Trophoblast cell (in vitro differentiated cells and primary cell): ENCODE results near the gene DNAH10.

Experiments used
- DNase-seq, 2 donors: peaks; one replicate each; pipeline ENCODE4 v3.0.0-alpha.2; 2016
- H2AFZ ChIP-seq: 2 replicates; pipeline ENCODE4 v1.6.1; 2013; ENCODE audit warnings: low read length, moderate library complexity, mild to moderate bottlenecking; ENCODE audit not compliant: insufficient read depth, poor library complexity
- H2AK5ac ChIP-seq: 2 replicates; pipeline ENCODE4 v1.6.1; 2013; ENCODE audit warnings: mild to moderate bottlenecking, low read length
- H2BK120ac ChIP-seq: 2 replicates; pipeline ENCODE4 v1.6.1; 2013; ENCODE audit warnings: low read length, mild to moderate bottlenecking, moderate library complexity; ENCODE audit not compliant: insufficient read depth, poor library complexity
- H2BK12ac ChIP-seq: 2 replicates; pipeline ENCODE4 v1.6.1; 2013; ENCODE audit warnings: mild to moderate bottlenecking, low read length, moderate library complexity
- H2BK5ac ChIP-seq: 2 replicates; pipeline ENCODE4 v1.6.1; 2013; ENCODE audit warnings: low read length, low read depth, moderate library complexity, mild to moderate bottlenecking; ENCODE audit not compliant: poor library complexity
- H3K14ac ChIP-seq: 2 replicates; pipeline ENCODE4 v1.6.1; 2013; ENCODE audit warnings: mild to moderate bottlenecking, low read length
- H3K18ac ChIP-seq: 2 replicates; pipeline ENCODE4 v1.6.1; 2013; ENCODE audit warnings: mild to moderate bottlenecking, low read length
- H3K23ac ChIP-seq: 2 replicates; pipeline ENCODE4 v1.6.1; 2013; ENCODE audit warnings: low read length
- H3K27ac ChIP-seq: 2 replicates; pipeline ENCODE4 v1.5.1; 2013; ENCODE audit warnings: low read depth, mild to moderate bottlenecking, inconsistent platforms, low read length, moderate library complexity
- H3K27me3 ChIP-seq: 2 replicates; pipeline ENCODE4 v1.6.1; 2013; ENCODE audit warnings: inconsistent platforms, mild to moderate bottlenecking, low read length, moderate library complexity; ENCODE audit not compliant: insufficient read depth
- H3K36me3 ChIP-seq, 2 experiments: 1 replicate in 1 of 2; 2 replicates in 1 of 2; pipeline ENCODE4 v1.6.1; 2013; ENCODE audit warnings: low read length in 2 of 2, mild to moderate bottlenecking in 2 of 2, moderate library complexity in 1 of 2; ENCODE audit not compliant: insufficient read depth in 2 of 2, control insufficient read depth in 1 of 2
- H3K4ac ChIP-seq: 2 replicates; pipeline ENCODE4 v1.6.1; 2013; ENCODE audit warnings: low read depth, mild to moderate bottlenecking, low read length, moderate library complexity
- H3K4me1 ChIP-seq, 2 experiments: 1 replicate in 1 of 2; 2 replicates in 1 of 2; pipeline ENCODE4 v1.6.1; 2013; ENCODE audit warnings: low read length in 2 of 2, mild to moderate bottlenecking in 2 of 2, moderate library complexity in 1 of 2; ENCODE audit not compliant: insufficient read depth in 2 of 2, control insufficient read depth in 1 of 2
- H3K4me2 ChIP-seq: 2 replicates; pipeline ENCODE4 v1.6.1; 2013; ENCODE audit warnings: inconsistent platforms, mild to moderate bottlenecking, low read length, moderate library complexity
- H3K4me3 ChIP-seq: 2 replicates; pipeline ENCODE4 v1.5.1; 2013; ENCODE audit warnings: mild to moderate bottlenecking, low read depth, low read length, inconsistent platforms
- H3K79me1 ChIP-seq: one replicate; pipeline ENCODE4 v1.6.1; 2013; ENCODE audit warnings: low read length
- H3K79me2 ChIP-seq: 2 replicates; pipeline ENCODE4 v1.6.1; 2013; ENCODE audit warnings: low read length, mild to moderate bottlenecking; ENCODE audit not compliant: control insufficient read depth, insufficient read depth, poor library complexity
- H3K9ac ChIP-seq: 2 replicates; pipeline ENCODE4 v1.6.1; 2013; ENCODE audit warnings: mild to moderate bottlenecking, low read length
- H3K9me3 ChIP-seq: 2 replicates; pipeline ENCODE4 v1.6.1; 2013; ENCODE audit warnings: low read depth, mild to moderate bottlenecking, control low read depth, inconsistent platforms, low read length; ENCODE audit not compliant: insufficient read depth
- H4K12ac ChIP-seq: 2 replicates; pipeline ENCODE4 v1.6.1; 2013; ENCODE audit warnings: low read depth, mild to moderate bottlenecking, low read length, moderate library complexity
- H4K8ac ChIP-seq: 2 replicates; pipeline ENCODE4 v1.6.1; 2013; ENCODE audit warnings: low read depth, mild to moderate bottlenecking, low read length, moderate library complexity
- H4K91ac ChIP-seq: one replicate; pipeline ENCODE4 v1.6.1; 2013; ENCODE audit warnings: low read depth, mild to moderate bottlenecking, low read length, moderate library complexity
- WGBS: extraction: QIAGEN DNeasy Blood & Tissue Kit; methylation state at CpG from one replicate; pipeline ENCODE4 v1.1.7; 2013; ENCODE audit warnings: missing lambda C conversion rate; ENCODE audit not compliant: insufficient read length, insufficient coverage; ENCODE audit errors: extremely low coverage; 5-methylcytosine and 5-hydroxymethylcytosine counted together

The DNAH10 gene

GRCh38 chr12:123938679-123939480 lies 176.8 kb downstream of the DNAH10 start:
- Histone ChIP-seq H2AK5ac (no peak overlapping the region), H3K14ac (no peak overlapping the region), H3K9me3 (peaks cover 15% of the 10 kb centered on the region), H4K91ac (no peak overlapping the region), H3K27ac (no peak overlapping the region), H3K4me3 (no peak overlapping the region), H2BK12ac (no peak overlapping the region), H3K27me3 (no peaks in the 10 kb centered on the region), H4K8ac (no peak overlapping the region), H3K9ac (no peak overlapping the region), H3K23ac (no peak overlapping the region), H3K4me1 (peaks cover 4 to 7% of the 10 kb centered on the region in 2 experiments), H3K4ac (no peak overlapping the region), H3K4me2 (no peak overlapping the region), H2AFZ (no peak overlapping the region), H4K12ac (no peak overlapping the region), H3K79me1 (no peaks in the 10 kb centered on the region), H3K79me2 (no peaks in the 10 kb centered on the region), H2BK120ac (no peak overlapping the region), H2BK5ac (no peak overlapping the region), H3K36me3 (peaks cover 58 to 67% of the 10 kb centered on the region in 2 experiments), H3K18ac (no peak overlapping the region)
- WGBS, result no CpG with 5 or more reads among the region's 16 CpGs
- no peak for DNase-seq

- no peak overlapping the region for H4K91ac ChIP-seq
These were observed 177.9 kb downstream of the DNAH10 start for GRCh38 chr12:123939716-123940626.

GRCh38 chr12:123940627-123940966 lies 178.5 kb downstream of the DNAH10 start:
- H3K18ac ChIP-seq, result no peak overlapping the region
- H3K79me1 ChIP-seq, result no peaks in the 10 kb centered on the region
- no peak overlapping the region for H3K4me3 ChIP-seq
- H2AK5ac ChIP-seq, result no peak overlapping the region
- H3K9me3 ChIP-seq, result peaks cover 15% of the 10 kb centered on the region
- no peak overlapping the region for H4K8ac ChIP-seq
- WGBS, result no CpG with 5 or more reads among the region's 9 CpGs
- no peak overlapping the region for H4K91ac ChIP-seq
- no peaks in the 10 kb centered on the region for H3K79me2 ChIP-seq
- H2AFZ ChIP-seq, result no peak overlapping the region
- no peak overlapping the region for H4K12ac ChIP-seq
- no peak overlapping the region for H2BK12ac ChIP-seq
- H2BK5ac ChIP-seq, result no peak overlapping the region
- no peak overlapping the region for H3K4me2 ChIP-seq
- no peak for DNase-seq
- no peak overlapping the region for H3K23ac ChIP-seq
- H3K9ac ChIP-seq, result no peak overlapping the region
- no peak overlapping the region for H3K27ac ChIP-seq
- H3K4ac ChIP-seq, result no peak overlapping the region
- H3K4me1 ChIP-seq, result peaks cover 4 to 7% of the 10 kb centered on the region in 2 experiments
- H3K27me3 ChIP-seq, result no peaks in the 10 kb centered on the region
- no peak overlapping the region for H3K14ac ChIP-seq
- no peak overlapping the region for H2BK120ac ChIP-seq
- peaks cover 59 to 70% of the 10 kb centered on the region in 2 experiments for H3K36me3 ChIP-seq

More at GRCh38 chr12:123939716-123940626, 177.9 kb downstream of the DNAH10 start:
- peaks cover 56 to 68% of the 10 kb centered on the region in 2 experiments for H3K36me3 ChIP-seq
- H2AK5ac ChIP-seq, result no peak overlapping the region
- H2BK120ac ChIP-seq, result no peak overlapping the region
- H3K27ac ChIP-seq, result no peak overlapping the region
- no peak overlapping the region for H3K14ac ChIP-seq
- H2BK5ac ChIP-seq, result no peak overlapping the region
- no peak overlapping the region for H3K4me2 ChIP-seq
- peaks cover 15% of the 10 kb centered on the region for H3K9me3 ChIP-seq
- H4K12ac ChIP-seq, result no peak overlapping the region
- no peak overlapping the region for H4K8ac ChIP-seq
- H2BK12ac ChIP-seq, result no peak overlapping the region
- H3K18ac ChIP-seq, result no peak overlapping the region
- no peak overlapping the region for H3K23ac ChIP-seq
- no peak overlapping the region for H3K4me3 ChIP-seq
- H3K79me1 ChIP-seq, result no peaks in the 10 kb centered on the region
- DNase-seq, result no peak
- H3K27me3 ChIP-seq, result no peaks in the 10 kb centered on the region
- H3K4me1 ChIP-seq, result peaks cover 4 to 7% of the 10 kb centered on the region in 2 experiments
- H3K79me2 ChIP-seq, result no peaks in the 10 kb centered on the region
- no CpG with 5 or more reads among the region's 16 CpGs for WGBS
- H3K9ac ChIP-seq, result no peak overlapping the region
- no peak overlapping the region for H2AFZ ChIP-seq
- H3K4ac ChIP-seq, result no peak overlapping the region

- Histone ChIP-seq H3K27ac (no peak overlapping the region), H3K79me2 (no peaks in the 10 kb centered on the region), H2BK12ac (no peak overlapping the region), H3K4ac (no peak overlapping the region), H3K4me2 (no peak overlapping the region), H3K36me3 (peaks cover 56 to 70% of the 10 kb centered on the region in 2 experiments), H3K9ac (no peak overlapping the region), H2AK5ac (no peak overlapping the region), H3K27me3 (no peaks in the 10 kb centered on the region), H3K14ac (no peak overlapping the region), H3K4me1 (peaks cover 4 to 7% of the 10 kb centered on the region in 2 experiments), H3K18ac (no peak overlapping the region), H3K9me3 (peaks cover 15% of the 10 kb centered on the region), H3K23ac (no peak overlapping the region), H4K8ac (no peak overlapping the region), H4K91ac (no peak overlapping the region), H4K12ac (no peak overlapping the region), H3K4me3 (no peak overlapping the region), H2AFZ (no peak overlapping the region), H3K79me1 (no peaks in the 10 kb centered on the region), H2BK5ac (no peak overlapping the region), H2BK120ac (no peak overlapping the region)
- WGBS, result no CpG with 5 or more reads among the region's 9 CpGs
- DNase-seq, result no peak
These were observed 178.9 kb downstream of the DNAH10 start for GRCh38 chr12:123941000-123941399.
